ENCODE measurements around the gene RNF135.
A peak's percentile ranks its signal among the peaks of the same experiment; 100 is the strongest.

GRCh38 chr17:30970831-30971567, at the start of gene RNF135:
- TF ChIP-seq CTCF (IDR thresholded peaks at IDR 0.05) (peak; percentile 42 to 78 (median 59)), POLR2A (IDR thresholded peaks at IDR 0.05) (peak; percentile 87 to 88), EP300 (IDR thresholded peaks at IDR 0.05) (no peak)
